Neural cell (in vitro differentiated cells): Measurements from ENCODE around the gene COX7B2.

ENCODE experiments used
- EP300 ChIP-seq: fragments of 450-650 bp; conservative IDR thresholded peaks from 2 replicates; pipeline ENCODE4 v1.6.1; 2014; ENCODE audit warnings: antibody characterized with exemption, mild to moderate bottlenecking, moderate library complexity; ENCODE audit not compliant: poor library complexity, severe bottlenecking
- EZH2 ChIP-seq: fragments of 200-600, 300-800 bp; shearing (Covaris generic), sonication (generic); IDR thresholded peaks from 2 replicates; pipeline ENCODE4 v1.6.1; 2014; ENCODE audit warnings: antibody characterized with exemption, low read length, borderline replicate concordance, mild to moderate bottlenecking; ENCODE audit not compliant: insufficient read depth, poor library complexity, severe bottlenecking
- MXI1 ChIP-seq: fragments of 450-650 bp; conservative IDR thresholded peaks from 2 replicates; pipeline ENCODE4 v1.6.1; 2014; ENCODE audit warnings: antibody characterized with exemption, mild to moderate bottlenecking; ENCODE audit not compliant: poor library complexity, severe bottlenecking
- POLR2AphosphoS5 ChIP-seq: IDR thresholded peaks from 2 replicates; pipeline ENCODE4 v1.6.1; 2012
- SMC3 ChIP-seq: fragments of 450-650 bp; conservative IDR thresholded peaks from 2 replicates; pipeline ENCODE4 v1.6.1; 2014; ENCODE audit warnings: antibody characterized with exemption, mild to moderate bottlenecking, moderate library complexity; ENCODE audit not compliant: poor library complexity
- TAF1 ChIP-seq: IDR thresholded peaks from 2 replicates; pipeline ENCODE4 v1.6.1; 2012; ENCODE audit warnings: low read depth
- TF ChIP-seq, protein P1 (sequence below): fragments of 450-650 bp; IDR thresholded peaks from 2 replicates; pipeline ENCODE4 v1.5.1; 2014; ENCODE audit warnings: antibody characterized with exemption, mild to moderate bottlenecking, moderate library complexity; ENCODE audit not compliant: poor library complexity, severe bottlenecking
- TF ChIP-seq, protein P2 (sequence below): IDR thresholded peaks from 2 replicates; pipeline ENCODE4 v1.6.1; 2012; ENCODE audit warnings: borderline replicate concordance

DNA sequence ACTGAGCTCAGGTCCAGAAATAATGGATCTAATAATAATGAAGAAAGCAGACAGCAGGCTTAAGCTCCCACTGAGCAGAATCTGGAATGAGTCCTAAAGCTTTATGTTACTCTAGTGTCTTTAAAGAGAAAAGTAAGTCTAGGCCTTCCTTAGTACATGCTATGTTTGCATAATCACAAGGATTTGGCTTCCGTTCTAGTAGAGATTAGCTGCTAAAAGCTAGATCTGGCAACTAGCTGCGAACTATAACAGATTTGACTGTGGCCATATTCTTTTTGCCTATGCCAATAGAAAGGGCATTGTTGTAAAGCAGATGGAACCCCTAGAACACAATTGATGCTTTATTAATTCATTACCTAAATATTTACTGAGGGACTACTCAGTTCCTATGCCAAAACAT, 19.0 kb downstream of the COX7B2 start:
- TF ChIP-seq, protein P1, sequence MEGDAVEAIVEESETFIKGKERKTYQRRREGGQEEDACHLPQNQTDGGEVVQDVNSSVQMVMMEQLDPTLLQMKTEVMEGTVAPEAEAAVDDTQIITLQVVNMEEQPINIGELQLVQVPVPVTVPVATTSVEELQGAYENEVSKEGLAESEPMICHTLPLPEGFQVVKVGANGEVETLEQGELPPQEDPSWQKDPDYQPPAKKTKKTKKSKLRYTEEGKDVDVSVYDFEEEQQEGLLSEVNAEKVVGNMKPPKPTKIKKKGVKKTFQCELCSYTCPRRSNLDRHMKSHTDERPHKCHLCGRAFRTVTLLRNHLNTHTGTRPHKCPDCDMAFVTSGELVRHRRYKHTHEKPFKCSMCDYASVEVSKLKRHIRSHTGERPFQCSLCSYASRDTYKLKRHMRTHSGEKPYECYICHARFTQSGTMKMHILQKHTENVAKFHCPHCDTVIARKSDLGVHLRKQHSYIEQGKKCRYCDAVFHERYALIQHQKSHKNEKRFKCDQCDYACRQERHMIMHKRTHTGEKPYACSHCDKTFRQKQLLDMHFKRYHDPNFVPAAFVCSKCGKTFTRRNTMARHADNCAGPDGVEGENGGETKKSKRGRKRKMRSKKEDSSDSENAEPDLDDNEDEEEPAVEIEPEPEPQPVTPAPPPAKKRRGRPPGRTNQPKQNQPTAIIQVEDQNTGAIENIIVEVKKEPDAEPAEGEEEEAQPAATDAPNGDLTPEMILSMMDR: no peak
- TF ChIP-seq EZH2 (no peak), POLR2AphosphoS5 (no peak), MXI1 (no peak), TAF1 (no peak), SMC3 (no peak), EP300 (no peak)
- TF ChIP-seq, protein P2, sequence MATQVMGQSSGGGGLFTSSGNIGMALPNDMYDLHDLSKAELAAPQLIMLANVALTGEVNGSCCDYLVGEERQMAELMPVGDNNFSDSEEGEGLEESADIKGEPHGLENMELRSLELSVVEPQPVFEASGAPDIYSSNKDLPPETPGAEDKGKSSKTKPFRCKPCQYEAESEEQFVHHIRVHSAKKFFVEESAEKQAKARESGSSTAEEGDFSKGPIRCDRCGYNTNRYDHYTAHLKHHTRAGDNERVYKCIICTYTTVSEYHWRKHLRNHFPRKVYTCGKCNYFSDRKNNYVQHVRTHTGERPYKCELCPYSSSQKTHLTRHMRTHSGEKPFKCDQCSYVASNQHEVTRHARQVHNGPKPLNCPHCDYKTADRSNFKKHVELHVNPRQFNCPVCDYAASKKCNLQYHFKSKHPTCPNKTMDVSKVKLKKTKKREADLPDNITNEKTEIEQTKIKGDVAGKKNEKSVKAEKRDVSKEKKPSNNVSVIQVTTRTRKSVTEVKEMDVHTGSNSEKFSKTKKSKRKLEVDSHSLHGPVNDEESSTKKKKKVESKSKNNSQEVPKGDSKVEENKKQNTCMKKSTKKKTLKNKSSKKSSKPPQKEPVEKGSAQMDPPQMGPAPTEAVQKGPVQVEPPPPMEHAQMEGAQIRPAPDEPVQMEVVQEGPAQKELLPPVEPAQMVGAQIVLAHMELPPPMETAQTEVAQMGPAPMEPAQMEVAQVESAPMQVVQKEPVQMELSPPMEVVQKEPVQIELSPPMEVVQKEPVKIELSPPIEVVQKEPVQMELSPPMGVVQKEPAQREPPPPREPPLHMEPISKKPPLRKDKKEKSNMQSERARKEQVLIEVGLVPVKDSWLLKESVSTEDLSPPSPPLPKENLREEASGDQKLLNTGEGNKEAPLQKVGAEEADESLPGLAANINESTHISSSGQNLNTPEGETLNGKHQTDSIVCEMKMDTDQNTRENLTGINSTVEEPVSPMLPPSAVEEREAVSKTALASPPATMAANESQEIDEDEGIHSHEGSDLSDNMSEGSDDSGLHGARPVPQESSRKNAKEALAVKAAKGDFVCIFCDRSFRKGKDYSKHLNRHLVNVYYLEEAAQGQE: no peak
